ENCODE data around the gene NPAS3. TPM values are rescaled to one million over a fixed set of nuclear protein-coding genes. Genes with fewer than 3 reads are reported as not detected.

The NPAS3 gene
- total RNA-seq, 1 donor from 2014 or later, result 0.95 TPM

DNA sequence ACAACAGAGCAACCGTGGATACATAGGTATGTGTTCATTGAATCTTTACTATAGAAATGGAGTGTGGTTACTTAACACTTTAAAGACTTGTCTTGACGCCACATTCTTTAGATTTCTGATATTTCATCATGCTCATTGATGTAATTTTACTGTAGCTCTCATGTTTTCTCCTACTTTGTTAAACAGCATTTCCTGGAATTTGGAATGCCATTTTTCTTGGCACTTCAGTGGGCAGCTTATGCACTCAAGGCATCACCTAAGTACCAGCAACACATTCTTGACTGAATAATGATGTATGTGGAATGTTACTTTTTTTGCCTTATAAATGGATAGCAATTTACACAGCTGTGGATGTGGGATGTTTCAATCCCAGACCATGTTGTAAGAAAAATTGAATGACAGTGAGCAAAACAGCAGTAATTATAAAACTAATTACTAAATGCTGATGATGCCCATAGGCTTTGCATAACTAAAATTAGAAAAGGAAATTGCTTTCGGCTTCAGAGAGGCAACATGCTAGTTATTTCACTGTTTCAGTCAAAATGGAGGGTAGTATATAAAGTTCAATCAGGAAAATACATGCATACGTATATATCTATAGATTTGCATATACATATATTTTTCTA is 298.5 kb downstream of the NPAS3 start:
- TF ChIP-seq, protein P1, sequence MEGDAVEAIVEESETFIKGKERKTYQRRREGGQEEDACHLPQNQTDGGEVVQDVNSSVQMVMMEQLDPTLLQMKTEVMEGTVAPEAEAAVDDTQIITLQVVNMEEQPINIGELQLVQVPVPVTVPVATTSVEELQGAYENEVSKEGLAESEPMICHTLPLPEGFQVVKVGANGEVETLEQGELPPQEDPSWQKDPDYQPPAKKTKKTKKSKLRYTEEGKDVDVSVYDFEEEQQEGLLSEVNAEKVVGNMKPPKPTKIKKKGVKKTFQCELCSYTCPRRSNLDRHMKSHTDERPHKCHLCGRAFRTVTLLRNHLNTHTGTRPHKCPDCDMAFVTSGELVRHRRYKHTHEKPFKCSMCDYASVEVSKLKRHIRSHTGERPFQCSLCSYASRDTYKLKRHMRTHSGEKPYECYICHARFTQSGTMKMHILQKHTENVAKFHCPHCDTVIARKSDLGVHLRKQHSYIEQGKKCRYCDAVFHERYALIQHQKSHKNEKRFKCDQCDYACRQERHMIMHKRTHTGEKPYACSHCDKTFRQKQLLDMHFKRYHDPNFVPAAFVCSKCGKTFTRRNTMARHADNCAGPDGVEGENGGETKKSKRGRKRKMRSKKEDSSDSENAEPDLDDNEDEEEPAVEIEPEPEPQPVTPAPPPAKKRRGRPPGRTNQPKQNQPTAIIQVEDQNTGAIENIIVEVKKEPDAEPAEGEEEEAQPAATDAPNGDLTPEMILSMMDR (IDR thresholded peaks at IDR 0.05), result no peak
- Histone ChIP-seq H3K9me3 (no peaks in the 10 kb centered on the region), H3K36me3 (no peaks in the 10 kb centered on the region), H3K4me1 (no peaks in the 10 kb centered on the region), H3K27me3 (ENCODE audit: low read depth) (no peaks in the 10 kb centered on the region), H3K27ac (no peak overlapping the region), H3K4me3 (no peak overlapping the region)
- no peak for ATAC-seq
- intact Hi-C loops (cut with DNase I), result no loop called here
- DNase-seq, result no peak

DNA sequence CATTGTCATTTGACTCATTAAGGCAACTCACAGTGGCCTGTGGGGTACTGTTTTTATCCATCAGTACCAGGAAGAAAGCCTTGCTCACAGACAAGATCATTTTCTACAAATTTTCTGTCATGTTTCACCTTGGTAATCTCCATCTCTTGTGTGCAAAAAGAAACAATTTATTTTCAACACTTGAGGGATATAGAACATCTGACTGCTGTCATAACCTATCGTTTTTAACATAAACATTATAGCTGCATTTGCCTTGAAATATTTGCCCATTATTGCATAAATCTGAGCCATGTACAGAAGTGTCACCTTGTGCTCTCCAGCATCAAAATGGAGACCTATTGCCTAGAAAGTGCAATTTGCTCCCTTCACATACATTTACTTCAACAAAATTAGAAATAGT is 300.8 kb downstream of the NPAS3 start:
- H3K27ac ChIP-seq, result no peak overlapping the region
- intact Hi-C loops (cut with DNase I), result no loop called here
- no peaks in the 10 kb centered on the region for H3K4me1 ChIP-seq
- H3K36me3 ChIP-seq, result no peaks in the 10 kb centered on the region
- no peaks in the 10 kb centered on the region for H3K27me3 ChIP-seq (ENCODE audit: low read depth)
- no peak overlapping the region for H3K4me3 ChIP-seq
- TF ChIP-seq, protein P1 (IDR thresholded peaks at IDR 0.05), result no peak
- H3K9me3 ChIP-seq, result no peaks in the 10 kb centered on the region
- DNase-seq (no peak), ATAC-seq (no peak)

DNA sequence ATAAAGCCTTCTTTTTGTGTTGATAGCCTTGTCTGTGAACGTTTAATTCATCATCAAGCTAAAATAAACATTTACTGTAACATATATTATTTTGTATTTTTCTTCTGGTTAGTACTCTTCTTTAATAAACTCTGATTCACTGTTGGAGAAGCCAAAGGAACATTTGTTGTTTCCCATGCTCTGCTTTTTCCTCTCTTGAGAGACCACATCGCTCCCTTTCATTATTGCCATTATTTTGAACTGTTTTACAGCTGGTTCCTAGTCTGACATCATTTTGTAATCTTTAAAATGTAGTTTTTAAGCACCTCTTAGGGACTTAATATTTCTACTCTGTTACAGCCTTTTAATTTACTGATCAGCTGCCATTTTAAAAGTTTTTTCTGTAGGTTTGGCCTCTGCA is 301.8 kb downstream of the NPAS3 start:
- Histone ChIP-seq H3K4me1 (no peaks in the 10 kb centered on the region), H3K27ac (no peak overlapping the region), H3K9me3 (no peaks in the 10 kb centered on the region), H3K36me3 (no peaks in the 10 kb centered on the region), H3K27me3 (ENCODE audit: low read depth) (no peaks in the 10 kb centered on the region), H3K4me3 (no peak overlapping the region)
- ATAC-seq (no peak), DNase-seq (no peak)
- TF ChIP-seq, protein P1 (IDR thresholded peaks at IDR 0.05), result no peak
- intact Hi-C loops (cut with DNase I), result no loop called here

DNA sequence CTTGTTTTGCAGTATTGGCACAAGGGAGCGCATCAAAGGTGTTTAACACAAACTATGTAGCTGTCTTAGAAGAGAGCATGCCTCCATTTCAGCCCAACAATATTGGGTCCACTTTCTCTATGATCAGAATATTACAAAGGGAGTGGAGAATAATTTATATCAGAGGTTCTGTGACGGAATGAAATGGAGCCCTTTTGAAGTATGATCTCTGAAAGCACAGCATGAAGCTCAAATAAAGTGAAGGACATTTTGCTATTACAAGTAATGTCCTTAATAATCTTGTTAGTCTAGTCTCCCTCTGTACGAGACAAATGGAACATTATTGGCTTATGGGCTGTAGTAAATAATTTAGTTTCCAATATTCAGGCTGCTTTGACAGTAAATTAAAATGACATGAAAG is 302.7 kb downstream of the NPAS3 start:
- DNase-seq (no peak), ATAC-seq (no peak)
- H3K27me3 ChIP-seq (ENCODE audit: low read depth), result no peaks in the 10 kb centered on the region
- intact Hi-C loops (cut with DNase I), result no loop called here
- no peaks in the 10 kb centered on the region for H3K9me3 ChIP-seq
- TF ChIP-seq, protein P1 (IDR thresholded peaks at IDR 0.05), result no peak
- no peak overlapping the region for H3K27ac ChIP-seq
- H3K36me3 ChIP-seq, result no peaks in the 10 kb centered on the region
- no peaks in the 10 kb centered on the region for H3K4me1 ChIP-seq
- H3K4me3 ChIP-seq, result no peak overlapping the region

DNA sequence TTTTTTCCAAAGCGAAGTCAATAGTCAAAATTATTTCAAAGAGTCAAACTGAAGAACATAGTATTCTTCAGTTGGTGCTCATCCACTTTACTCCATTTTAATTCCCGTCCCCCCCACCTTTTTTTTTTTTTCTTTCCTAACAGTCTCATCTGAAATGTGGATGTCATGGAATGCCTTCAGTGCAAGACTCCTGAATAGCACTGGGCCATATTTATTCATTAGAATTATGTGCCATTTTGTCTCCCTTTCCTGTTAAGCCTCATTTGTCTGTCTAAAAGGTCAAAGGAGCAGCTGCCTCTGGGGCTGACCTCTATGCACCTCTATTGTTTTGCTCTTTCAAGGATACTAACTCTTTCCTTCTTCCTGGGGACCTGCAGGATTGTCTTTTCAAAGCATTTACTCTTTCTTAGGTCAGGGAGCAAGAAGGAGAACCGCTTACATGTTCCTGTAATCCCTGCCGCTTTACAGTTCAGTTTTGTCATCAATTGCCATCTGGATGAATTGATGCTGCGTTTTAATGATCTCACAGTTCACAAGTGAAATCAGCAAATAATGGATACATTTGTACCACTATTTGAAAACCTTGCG is 310.6 kb downstream of the NPAS3 start:
- H3K4me3 ChIP-seq, result no peak overlapping the region
- intact Hi-C loops (cut with DNase I), result no loop called here
- H3K4me1 ChIP-seq, result no peaks in the 10 kb centered on the region
- ATAC-seq, result no peak
- no peak overlapping the region for H3K27ac ChIP-seq
- TF ChIP-seq, protein P1 (IDR thresholded peaks at IDR 0.05), result no peak
- DNase-seq, result no peak
- no peaks in the 10 kb centered on the region for H3K36me3 ChIP-seq
- no peaks in the 10 kb centered on the region for H3K9me3 ChIP-seq
- H3K27me3 ChIP-seq (ENCODE audit: low read depth), result no peaks in the 10 kb centered on the region
